ENCODE data around the gene SIGMAR1.

The SIGMAR1 gene

DNA sequence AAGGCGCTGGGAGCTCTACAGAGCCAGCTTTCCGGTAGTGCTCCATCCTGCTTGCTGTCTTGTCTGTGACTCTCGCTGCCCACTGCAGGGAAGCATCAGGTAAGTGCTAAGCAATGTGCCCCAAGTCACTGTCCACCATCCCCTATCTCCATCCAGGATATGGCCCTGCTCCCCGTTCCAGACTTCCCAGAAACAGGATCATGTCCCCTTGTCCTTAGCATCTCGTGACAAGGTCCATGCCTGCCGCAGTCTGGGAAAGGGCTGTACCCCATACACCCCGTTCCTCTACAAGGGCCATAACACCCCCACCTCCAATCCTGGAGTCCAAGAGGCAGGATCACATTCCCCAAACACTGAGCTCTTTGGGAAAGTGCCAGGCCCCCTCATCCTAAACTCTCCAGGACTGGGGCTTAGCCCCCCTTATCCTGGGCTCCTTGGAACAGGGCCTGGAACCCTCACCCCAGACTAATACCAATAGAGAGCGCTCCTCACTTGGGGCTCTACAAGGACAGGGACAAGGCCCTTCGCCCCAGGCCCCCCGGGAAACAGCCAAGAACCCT, 26.3 kb downstream of the SIGMAR1 start:
- no peak for TF ChIP-seq MYC (IDR thresholded peaks at IDR 0.05; ENCODE audit: low read depth, low read length)
- TF ChIP-seq, protein P1, sequence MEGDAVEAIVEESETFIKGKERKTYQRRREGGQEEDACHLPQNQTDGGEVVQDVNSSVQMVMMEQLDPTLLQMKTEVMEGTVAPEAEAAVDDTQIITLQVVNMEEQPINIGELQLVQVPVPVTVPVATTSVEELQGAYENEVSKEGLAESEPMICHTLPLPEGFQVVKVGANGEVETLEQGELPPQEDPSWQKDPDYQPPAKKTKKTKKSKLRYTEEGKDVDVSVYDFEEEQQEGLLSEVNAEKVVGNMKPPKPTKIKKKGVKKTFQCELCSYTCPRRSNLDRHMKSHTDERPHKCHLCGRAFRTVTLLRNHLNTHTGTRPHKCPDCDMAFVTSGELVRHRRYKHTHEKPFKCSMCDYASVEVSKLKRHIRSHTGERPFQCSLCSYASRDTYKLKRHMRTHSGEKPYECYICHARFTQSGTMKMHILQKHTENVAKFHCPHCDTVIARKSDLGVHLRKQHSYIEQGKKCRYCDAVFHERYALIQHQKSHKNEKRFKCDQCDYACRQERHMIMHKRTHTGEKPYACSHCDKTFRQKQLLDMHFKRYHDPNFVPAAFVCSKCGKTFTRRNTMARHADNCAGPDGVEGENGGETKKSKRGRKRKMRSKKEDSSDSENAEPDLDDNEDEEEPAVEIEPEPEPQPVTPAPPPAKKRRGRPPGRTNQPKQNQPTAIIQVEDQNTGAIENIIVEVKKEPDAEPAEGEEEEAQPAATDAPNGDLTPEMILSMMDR (IDR thresholded peaks at IDR 0.05; ENCODE audit: low read depth, low read length), result peak; percentile 0
- peak overlapping the region; percentile 79 for H3K4me3 ChIP-seq (ENCODE audit: low read depth, low read length)
- no peak for DNase-seq (ENCODE audit: low read depth)

DNA sequence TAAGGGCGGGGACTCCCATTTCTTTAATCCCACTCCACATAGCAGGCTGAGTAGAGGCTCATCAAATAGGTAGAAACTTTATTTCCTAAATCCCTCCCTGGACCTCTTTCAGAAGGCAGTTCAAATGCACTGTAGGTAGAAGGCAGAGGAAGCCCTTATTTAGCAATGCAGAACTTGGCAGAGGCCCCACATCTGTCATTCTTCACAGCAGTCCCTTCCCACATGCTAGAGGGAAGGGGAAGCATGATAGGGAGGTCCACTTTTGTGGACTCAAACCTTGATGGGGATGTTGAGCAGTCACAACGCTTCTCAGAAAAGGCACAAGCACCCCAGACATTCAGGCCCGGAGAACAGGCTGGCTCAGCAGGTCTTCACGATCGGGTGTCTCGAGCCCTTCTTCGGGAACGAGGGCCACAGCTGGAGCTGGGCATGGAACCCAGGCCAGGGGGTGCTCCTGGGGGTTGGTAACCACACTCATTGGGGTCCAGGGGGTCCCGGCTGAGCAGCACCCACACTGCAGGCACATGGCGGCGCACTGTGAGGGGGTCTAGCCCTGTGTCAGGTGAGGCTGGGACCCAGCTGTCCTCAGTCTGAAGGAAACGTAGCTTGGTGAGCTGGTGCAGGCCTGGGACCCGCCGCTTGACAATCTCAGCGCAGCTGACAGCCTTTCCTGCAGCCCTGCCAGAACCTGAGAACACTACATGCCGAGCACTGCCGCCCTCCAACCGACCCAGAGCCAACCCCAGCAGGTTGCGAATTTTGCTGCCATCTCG, 27.0 kb downstream of the SIGMAR1 start:
- TF ChIP-seq MYC (IDR thresholded peaks at IDR 0.05; ENCODE audit: low read depth, low read length) (peak; percentile 45), POLR2A (IDR thresholded peaks at IDR 0.05; ENCODE audit: extremely low read depth, insufficient read length) (no peak)
- TF ChIP-seq, protein P2, sequence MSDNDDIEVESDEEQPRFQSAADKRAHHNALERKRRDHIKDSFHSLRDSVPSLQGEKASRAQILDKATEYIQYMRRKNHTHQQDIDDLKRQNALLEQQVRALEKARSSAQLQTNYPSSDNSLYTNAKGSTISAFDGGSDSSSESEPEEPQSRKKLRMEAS (IDR thresholded peaks at IDR 0.05; ENCODE audit: low read depth, low read length), result peak; percentile 65
- TF ChIP-seq, protein P1 (IDR thresholded peaks at IDR 0.05; ENCODE audit: low read depth, low read length), result no peak
- peak; percentile 70 for DNase-seq (ENCODE audit: low read depth)
- H3K4me3 ChIP-seq (ENCODE audit: low read depth, low read length), result peak overlapping the region; percentile 79

DNA sequence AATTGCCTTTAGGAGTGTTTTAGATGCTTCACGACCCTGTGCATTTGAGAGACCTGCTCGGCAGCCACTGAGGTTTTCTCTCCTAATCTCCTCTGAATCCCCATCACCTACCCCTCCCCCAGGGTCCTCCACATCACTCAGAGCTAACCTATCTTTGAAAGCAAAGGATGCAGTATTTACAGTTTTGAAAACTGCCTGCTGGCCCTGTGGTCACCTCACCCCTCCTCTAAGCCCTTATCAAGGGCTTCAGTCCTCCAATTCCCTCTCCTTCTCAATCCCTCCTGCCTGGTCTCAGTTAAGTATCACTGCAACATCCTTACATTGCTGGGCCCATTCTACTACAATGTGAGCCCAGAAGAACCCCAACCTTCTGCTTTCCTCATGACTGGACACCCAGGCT, 30.3 kb downstream of the SIGMAR1 start:
- H3K4me3 ChIP-seq (ENCODE audit: low read depth, low read length), result no peak overlapping the region
- no peak for DNase-seq (ENCODE audit: low read depth)
- TF ChIP-seq, protein P2 (IDR thresholded peaks at IDR 0.05; ENCODE audit: low read depth, low read length), result no peak
- TF ChIP-seq POLR2A (IDR thresholded peaks at IDR 0.05; ENCODE audit: extremely low read depth, insufficient read length), result no peak
- no peak for TF ChIP-seq MYC (IDR thresholded peaks at IDR 0.05; ENCODE audit: low read depth, low read length)
- TF ChIP-seq, protein P1 (IDR thresholded peaks at IDR 0.05; ENCODE audit: low read depth, low read length), result no peak

DNA sequence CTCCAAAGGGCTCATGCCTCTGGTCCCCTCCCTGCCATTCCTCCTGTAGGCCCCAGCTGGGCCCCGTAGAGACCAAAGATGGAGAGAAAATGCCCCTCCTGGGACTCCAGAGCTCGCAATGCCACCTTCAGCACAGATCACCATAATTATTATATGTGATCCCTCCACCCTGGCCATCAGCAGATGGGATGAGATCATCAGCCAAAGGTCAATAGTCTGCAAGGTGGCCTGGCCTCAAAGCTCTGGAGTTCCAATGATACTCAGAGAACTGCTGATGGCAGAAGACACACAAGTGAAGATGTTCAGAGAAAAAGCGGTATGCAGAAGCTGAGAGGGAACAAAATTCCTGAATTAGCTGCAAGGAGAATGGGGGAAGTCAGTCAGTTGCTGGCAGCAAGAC, 30.7 kb downstream of the SIGMAR1 start:
- TF ChIP-seq, protein P2 (IDR thresholded peaks at IDR 0.05; ENCODE audit: low read depth, low read length), result no peak
- TF ChIP-seq MYC (IDR thresholded peaks at IDR 0.05; ENCODE audit: low read depth, low read length) (no peak), POLR2A (IDR thresholded peaks at IDR 0.05; ENCODE audit: extremely low read depth, insufficient read length) (no peak)
- TF ChIP-seq, protein P1 (IDR thresholded peaks at IDR 0.05; ENCODE audit: low read depth, low read length), result no peak
- no peak overlapping the region for H3K4me3 ChIP-seq (ENCODE audit: low read depth, low read length)
- no peak for DNase-seq (ENCODE audit: low read depth)

DNA sequence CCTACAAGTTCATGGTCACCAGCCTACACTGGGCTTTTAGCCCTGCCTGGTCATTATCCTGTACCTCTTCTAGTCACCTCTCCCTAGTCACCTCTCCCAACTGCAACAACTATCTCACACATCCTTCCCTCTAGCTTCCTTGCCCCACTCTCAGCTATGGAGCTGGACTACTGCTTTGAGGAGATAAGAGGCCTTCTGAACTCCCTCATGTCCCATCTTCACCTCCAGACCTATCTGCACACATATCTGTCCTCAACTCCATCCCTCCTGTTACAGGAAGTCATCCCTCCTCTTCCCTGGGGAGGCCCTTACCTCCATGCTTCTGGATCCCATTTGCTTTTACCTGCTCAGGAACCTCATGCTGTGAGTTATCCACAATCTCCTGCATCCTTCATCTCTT, 31.4 kb downstream of the SIGMAR1 start:
- H3K4me3 ChIP-seq (ENCODE audit: low read depth, low read length), result no peak overlapping the region

DNA sequence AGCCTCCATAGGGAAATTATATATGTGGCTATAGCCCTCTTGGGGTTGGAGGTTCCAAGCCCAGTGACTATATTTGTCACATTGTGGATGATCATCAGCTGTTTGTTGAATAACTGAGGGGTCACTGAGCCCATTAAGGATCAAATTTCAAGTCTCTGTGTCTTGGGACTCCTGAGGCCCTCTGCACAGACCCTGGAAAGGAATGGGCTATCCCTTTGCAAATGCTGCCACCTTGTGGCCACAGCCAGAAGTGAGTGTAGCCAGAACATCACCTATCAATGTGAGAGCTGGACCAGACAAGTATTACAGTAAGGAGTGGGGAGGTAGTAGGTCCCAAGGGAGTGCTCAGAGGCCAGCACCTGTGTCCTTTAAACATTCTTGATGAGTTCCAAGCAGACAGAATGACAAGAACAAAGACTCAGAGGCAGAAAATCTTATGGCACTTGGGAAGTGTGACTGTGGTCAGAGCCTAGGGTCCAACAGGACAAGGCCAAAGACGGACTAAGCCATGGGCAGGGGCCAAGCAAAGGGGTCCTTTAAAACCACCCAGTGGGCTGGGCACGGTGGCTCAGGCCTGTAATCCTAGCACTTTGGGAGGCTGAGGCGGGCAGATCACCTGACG, 33.9 kb downstream of the SIGMAR1 start:
- H3K4me3 ChIP-seq (ENCODE audit: low read depth, low read length), result no peak overlapping the region
- DNase-seq (ENCODE audit: low read depth), result peak; percentile 88
- TF ChIP-seq MYC (IDR thresholded peaks at IDR 0.05; ENCODE audit: low read depth, low read length), result no peak
- TF ChIP-seq, protein P1 (IDR thresholded peaks at IDR 0.05; ENCODE audit: low read depth, low read length), result peak; percentile 100

More for the DNA sequence above, 31.4 kb downstream of the SIGMAR1 start:
- DNase-seq (ENCODE audit: low read depth), result no peak
- TF ChIP-seq MYC (IDR thresholded peaks at IDR 0.05; ENCODE audit: low read depth, low read length), result no peak
